ENCODE measurements around the gene SERPINA1. TPM values are rescaled to one million over a fixed set of nuclear protein-coding genes. Genes with fewer than 3 reads are reported as not detected.

SERPINA1 gene
- total and polyA plus RNA-seq, 2 of the 13 experiments (the other 11 are each of a cell fraction or from before 2014, with no cell fraction given), result 3,266 to 11,015 TPM

GRCh38 chr14:94395888-94396574 lies 7.6 kb upstream of the SERPINA1 start (continued):
- TF ChIP-seq SALL1 (CRISPR knock-in tag; IDR thresholded peaks at IDR 0.05) (peak; percentile 98), SKIL (CRISPR knock-in tag; IDR thresholded peaks at IDR 0.05; ENCODE audit: borderline replicate concordance) (peak; percentile 89), BATF2 (CRISPR knock-in tag; IDR thresholded peaks at IDR 0.05) (no peak), AHDC1 (CRISPR knock-in tag; IDR thresholded peaks at IDR 0.05; ENCODE audit: borderline replicate concordance) (peak; percentile 97), MTA1 (CRISPR knock-in tag; IDR thresholded peaks at IDR 0.05; ENCODE audit: borderline replicate concordance) (peak; percentile 88), ZNF496 (CRISPR knock-in tag; IDR thresholded peaks at IDR 0.05; ENCODE audit: insufficient replicate concordance) (no peak), NFIB (CRISPR knock-in tag; IDR thresholded peaks at IDR 0.05; ENCODE audit: borderline replicate concordance) (no peak), ZNF792 (CRISPR knock-in tag; IDR thresholded peaks at IDR 0.05) (peak; percentile 93), SNAI1 (CRISPR knock-in tag; IDR thresholded peaks at IDR 0.05; ENCODE audit: borderline replicate concordance) (no peak), ZNF788 (CRISPR knock-in tag; IDR thresholded peaks at IDR 0.05; ENCODE audit: borderline replicate concordance) (peak; percentile 92), BCL6 (CRISPR knock-in tag; IDR thresholded peaks at IDR 0.05) (peak; percentile 95), IRF2 (CRISPR knock-in tag; IDR thresholded peaks at IDR 0.05) (peak; percentile 86), ZNF672 (CRISPR knock-in tag; IDR thresholded peaks at IDR 0.05) (no peak), POLR2A (IDR thresholded peaks at IDR 0.05; ENCODE audit: insufficient read depth in 1 of 2, low read depth in 2 of 2, low read length in 2 of 2) (peak; percentile 55 to 59; a peak in 3 of 4 replicates), HMG20B (CRISPR knock-in tag; conservative IDR thresholded peaks at IDR 0.05) (peak; percentile 93), ZNF75D (CRISPR knock-in tag; IDR thresholded peaks at IDR 0.05; ENCODE audit: borderline replicate concordance) (no peak), SMYD3 (CRISPR knock-in tag; IDR thresholded peaks at IDR 0.05) (no peak), TOPORS (CRISPR knock-in tag; IDR thresholded peaks at IDR 0.05) (peak; percentile 55; the same call in 1 of the 2 replicates)
- TF ChIP-seq, protein P1, sequence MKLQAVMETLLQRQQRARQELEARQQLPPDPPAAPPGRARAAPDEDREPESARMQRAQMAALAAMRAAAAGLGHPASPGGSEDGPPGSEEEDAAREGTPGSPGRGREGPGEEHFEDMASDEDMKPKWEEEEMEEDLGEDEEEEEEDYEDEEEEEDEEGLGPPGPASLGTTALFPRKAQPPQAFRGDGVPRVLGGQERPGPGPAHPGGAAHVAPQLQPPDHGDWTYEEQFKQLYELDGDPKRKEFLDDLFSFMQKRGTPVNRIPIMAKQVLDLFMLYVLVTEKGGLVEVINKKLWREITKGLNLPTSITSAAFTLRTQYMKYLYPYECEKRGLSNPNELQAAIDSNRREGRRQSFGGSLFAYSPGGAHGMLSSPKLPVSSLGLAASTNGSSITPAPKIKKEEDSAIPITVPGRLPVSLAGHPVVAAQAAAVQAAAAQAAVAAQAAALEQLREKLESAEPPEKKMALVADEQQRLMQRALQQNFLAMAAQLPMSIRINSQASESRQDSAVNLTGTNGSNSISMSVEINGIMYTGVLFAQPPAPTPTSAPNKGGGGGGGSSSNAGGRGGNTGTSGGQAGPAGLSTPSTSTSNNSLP (IDR thresholded peaks at IDR 0.05; ENCODE audit: low read depth, low read length), result peak; percentile 84
- TF ChIP-seq, protein P2, sequence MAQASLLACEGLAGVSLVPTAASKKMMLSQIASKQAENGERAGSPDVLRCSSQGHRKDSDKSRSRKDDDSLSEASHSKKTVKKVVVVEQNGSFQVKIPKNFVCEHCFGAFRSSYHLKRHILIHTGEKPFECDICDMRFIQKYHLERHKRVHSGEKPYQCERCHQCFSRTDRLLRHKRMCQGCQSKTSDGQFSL (CRISPR knock-in tag; IDR thresholded peaks at IDR 0.05), result no peak
